Measurements from ENCODE around the gene CTNNA2.
A peak's percentile ranks its signal among the peaks of the same experiment; 100 is the strongest.

The CTNNA2 gene

GRCh38 chr2:79789811-79790210, 277.0 kb downstream of the CTNNA2 start:
- no peak for DNase-seq (ENCODE audit: low read depth)

- DNase-seq (ENCODE audit: low read depth), result no peak
Measured at GRCh38 chr2:79792090-79792489, 279.2 kb downstream of the CTNNA2 start.

DNA sequence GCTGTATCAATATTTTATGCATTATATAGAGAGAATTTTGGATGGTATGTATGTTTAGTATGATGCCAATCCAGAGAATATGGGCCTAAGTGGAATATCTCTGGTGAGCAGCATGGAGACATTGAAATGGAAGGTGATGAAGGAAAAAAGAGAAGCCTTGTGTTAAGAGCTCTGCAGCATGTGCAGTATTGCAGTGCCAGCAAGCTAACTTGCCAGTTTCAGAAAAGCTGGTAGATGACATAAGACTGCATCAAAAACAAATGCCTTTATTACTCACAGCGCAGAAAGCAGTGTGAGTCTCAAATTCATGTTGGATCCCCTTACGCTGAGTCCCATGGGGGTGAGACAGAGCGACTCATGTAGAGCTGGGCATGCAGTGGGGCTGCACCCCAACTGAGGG, 280.2 kb downstream of the CTNNA2 start:
- no peak for DNase-seq (ENCODE audit: low read depth)

- DNase-seq (ENCODE audit: low read depth), result no peak
Measured at GRCh38 chr2:79796641-79797040, 283.8 kb downstream of the CTNNA2 start.

- DNase-seq (ENCODE audit: low read depth), result no peak
Measured at GRCh38 chr2:79798776-79799175, 285.9 kb downstream of the CTNNA2 start.

- DNase-seq (ENCODE audit: low read depth), result no peak
Measured at GRCh38 chr2:79799729-79800128, 286.9 kb downstream of the CTNNA2 start.

DNA sequence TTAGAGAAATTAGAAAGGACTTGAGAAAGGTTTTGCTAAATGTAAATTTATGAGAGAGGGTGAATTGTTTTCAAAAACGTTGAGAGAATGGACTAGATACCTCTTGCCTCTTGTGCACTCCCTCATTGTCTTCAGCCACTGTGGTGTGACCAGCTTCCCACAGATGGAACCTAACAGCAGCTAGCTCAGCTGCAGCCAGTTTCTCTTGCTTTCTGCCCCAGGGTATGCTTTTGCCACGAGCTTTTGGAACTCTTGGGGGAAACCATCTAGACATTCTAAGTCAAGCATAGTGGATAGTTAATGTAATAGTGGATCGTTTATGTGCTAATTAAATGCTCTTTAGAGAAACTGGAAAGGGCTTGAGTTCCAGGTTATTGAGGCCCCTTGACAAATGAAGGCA, 288.2 kb downstream of the CTNNA2 start:
- DNase-seq (ENCODE audit: low read depth), result no peak

DNA sequence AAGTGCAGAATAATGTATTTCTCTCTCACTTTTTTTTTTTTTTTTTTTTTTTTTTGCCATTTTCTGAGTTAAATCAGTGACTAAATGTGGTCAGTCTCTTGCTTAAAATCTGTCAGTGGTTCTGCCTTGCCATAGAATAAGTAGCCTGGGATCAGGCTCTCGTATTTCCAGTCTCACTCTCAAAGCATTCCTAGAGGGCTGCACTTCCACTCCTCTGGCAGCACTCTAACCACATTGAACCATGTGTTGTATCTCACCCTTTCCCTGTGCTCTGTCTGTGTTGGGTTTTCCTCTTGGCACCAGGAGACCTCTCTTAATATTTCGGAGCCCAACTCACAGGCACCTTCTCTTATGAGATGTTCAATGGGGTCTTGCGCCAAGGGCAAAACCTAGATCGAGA, 304.4 kb downstream of the CTNNA2 start:
- DNase-seq (ENCODE audit: low read depth), result no peak

GRCh38 chr2:79820281-79820680, 307.4 kb downstream of the CTNNA2 start:
- no peak for DNase-seq (ENCODE audit: low read depth)

DNA sequence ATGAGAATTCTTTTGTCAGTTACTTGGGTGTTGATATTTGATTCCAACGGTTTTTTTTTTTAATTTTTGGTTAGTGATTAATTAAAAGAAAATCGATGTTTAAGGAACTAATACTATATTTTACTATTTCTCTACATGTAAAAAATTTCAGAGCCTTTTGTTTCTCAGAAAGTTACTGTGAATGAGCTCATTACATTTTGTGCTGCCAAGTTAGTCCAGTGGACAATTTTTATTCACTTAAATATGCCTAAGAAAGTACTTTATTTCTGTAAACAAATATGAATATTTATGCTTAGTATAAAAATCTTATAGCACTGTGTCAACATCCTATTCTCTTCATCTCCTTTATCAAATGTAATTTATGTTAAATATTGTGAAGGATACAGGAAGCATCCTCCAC, 309.3 kb downstream of the CTNNA2 start:
- DNase-seq (ENCODE audit: low read depth), result no peak

DNA sequence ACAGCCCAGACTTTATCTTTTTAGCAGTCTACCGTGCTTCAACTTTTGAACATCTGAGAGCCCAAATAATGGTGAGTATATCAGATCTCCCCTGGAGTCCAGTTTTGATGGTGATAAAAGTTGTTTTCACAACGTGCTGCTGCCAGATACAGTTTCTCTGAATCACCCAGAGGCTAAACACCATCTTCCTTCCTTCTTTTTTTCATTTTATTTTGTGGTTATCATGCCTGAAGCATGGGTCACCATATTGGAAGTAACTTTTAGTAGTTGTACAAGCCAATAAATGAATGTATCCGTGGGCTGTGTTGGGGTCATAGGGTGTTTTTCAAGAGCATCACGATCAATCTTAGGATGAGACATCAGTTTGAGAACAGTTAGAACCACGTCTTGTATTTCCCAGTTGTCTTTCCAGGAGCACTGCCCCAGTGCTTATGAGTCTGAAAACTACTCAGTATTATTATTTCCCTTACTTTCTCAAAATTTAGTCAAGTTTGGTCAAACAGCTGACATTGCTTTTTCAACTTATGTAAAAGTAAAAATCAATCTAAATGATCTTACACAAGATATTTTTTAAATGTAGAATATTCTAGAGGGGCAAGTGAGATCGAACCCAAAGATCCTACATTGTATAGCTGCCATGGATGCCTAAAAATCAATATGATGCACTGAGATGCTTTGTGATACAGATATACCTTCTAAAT, 311.4 kb downstream of the CTNNA2 start:
- no peak for DNase-seq (ENCODE audit: low read depth)

DNA sequence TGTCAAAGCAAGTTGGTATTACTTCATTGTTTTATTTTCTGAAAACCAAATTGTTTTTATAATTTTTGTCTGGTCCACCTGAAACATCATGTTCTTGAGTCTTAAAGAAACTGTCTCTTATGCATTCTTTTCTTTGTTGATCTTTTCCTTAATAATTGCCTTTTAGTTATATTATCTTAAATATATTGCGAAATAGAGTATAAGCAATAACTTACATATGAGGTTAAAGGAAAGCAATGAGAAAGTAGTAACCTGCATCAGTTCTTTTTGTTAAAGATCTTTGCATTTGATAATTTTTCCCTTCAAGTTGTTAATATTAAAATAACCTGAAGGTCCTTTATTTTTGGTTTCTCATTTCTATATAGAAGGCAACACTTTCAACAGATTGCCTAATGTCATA, 315.0 kb downstream of the CTNNA2 start:
- DNase-seq (ENCODE audit: low read depth), result no peak

GRCh38 chr2:79830501-79830900, 317.6 kb downstream of the CTNNA2 start:
- DNase-seq (ENCODE audit: low read depth), result no peak

- no peak for DNase-seq (ENCODE audit: low read depth)
Measured at GRCh38 chr2:79831961-79832360, 319.1 kb downstream of the CTNNA2 start.

GRCh38 chr2:79832511-79833234, 319.8 kb downstream of the CTNNA2 start:
- no peak for DNase-seq (ENCODE audit: low read depth)

DNA sequence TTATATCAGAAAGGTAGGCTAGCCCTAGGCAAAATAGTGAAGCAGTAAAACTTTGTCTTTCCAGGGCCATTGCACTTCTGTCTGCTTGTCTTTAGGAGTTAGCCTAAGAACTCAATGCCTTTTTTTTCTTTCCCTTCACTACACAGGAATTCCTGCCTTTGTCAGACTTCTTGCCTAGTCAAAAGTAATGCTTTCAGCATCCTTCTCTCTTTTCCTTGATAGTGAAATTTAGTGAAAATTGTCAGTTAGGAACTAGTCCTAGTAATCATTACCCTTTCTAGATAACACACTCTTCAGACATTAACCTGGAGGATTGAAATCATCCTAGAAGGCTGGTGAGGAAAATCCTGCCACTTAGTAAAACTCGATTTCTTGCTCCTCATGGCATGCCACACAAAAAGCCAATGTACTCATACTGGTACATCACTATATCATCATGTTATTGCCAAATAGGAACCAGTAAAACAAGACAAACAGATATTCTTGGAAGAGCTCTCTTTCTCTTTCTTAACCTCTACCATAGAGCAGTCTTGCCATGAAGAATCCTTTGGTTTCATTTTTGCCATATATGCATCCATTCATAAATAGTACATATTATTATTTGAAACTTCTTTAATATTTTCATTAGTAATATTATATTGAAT, 320.5 kb downstream of the CTNNA2 start:
- no peak for DNase-seq (ENCODE audit: low read depth)

DNA sequence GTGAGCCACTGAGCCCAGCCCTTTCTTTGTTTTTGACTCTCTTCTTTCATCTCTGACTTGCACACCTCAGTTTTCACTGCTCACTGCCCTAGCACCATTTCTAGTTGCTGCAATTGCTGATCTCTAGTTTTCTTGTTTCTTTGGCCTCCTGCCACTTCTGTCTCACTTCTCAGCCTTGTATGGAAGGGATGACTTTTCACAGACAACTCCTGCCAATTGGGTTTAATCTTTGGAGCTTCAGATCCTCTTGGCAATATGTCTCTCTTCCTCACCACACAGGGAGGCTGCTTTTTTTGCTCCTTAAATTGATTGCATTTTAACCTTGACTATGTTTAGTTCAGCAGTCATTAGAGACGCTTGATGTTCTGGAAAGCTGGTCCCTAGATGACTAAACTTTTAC, 323.1 kb downstream of the CTNNA2 start:
- no peak for DNase-seq (ENCODE audit: low read depth)

- DNase-seq (ENCODE audit: low read depth), result no peak
Measured at GRCh38 chr2:79844011-79844410, 331.2 kb downstream of the CTNNA2 start.

DNA sequence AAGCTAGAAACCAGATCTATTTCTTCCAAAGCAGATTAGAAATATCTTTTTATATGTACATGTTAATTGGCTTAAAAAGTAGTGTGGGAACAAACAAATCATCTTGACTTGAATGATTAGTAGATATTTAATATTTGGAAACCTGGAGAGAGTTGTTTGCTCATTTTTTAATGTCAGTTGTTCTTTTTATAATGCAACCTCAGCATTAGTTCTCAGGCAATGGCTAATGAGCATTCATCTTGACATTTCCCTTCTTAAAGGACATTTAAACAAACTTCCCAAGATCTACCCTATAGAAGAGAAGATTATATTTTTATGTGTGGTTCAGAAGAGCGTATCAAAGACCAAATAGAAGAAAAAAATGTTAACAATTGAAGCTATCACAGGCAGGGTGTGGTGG, 334.0 kb downstream of the CTNNA2 start:
- no peak for DNase-seq (ENCODE audit: low read depth)

DNA sequence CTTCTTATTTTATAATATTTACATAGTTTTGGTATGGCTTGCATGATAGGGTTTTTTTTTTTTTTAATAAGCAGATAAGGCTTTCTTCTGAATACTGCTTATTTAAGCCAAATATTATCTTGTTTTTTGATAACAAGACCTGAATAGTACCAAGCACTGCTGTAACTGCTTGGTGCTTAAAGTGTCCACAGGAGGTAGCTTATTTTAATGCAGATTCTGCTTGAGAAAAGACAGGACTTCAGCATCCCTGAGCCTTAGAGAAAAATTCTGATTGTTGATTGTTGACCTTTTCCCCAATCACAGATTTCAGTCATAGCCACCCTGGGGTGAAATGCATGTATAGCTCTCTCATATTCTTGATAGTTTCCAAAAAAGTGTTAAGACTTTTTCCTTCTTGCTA, 336.4 kb downstream of the CTNNA2 start:
- DNase-seq (ENCODE audit: low read depth), result no peak

GRCh38 chr2:79849949-79850348, 337.1 kb downstream of the CTNNA2 start:
- DNase-seq (ENCODE audit: low read depth), result no peak

DNA sequence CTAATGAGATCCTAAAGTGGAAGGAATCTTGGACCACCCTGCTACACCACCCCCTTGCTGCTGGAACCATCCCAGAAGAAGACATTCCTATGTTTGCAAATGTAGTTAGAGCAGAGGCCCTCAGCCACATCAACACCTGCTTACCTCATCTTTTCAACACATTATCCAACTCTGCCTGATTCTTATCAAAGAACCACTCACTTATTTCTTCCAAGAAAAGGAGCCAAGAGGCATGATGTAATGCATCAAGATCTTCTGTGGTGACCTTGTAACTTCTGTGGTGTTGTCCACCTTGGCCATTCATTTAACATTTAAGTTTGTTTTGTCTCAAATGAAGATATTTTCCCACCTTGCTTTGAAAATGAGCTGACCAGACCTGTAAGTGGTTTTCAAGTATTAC, 338.1 kb downstream of the CTNNA2 start:
- DNase-seq (ENCODE audit: low read depth), result no peak

DNA sequence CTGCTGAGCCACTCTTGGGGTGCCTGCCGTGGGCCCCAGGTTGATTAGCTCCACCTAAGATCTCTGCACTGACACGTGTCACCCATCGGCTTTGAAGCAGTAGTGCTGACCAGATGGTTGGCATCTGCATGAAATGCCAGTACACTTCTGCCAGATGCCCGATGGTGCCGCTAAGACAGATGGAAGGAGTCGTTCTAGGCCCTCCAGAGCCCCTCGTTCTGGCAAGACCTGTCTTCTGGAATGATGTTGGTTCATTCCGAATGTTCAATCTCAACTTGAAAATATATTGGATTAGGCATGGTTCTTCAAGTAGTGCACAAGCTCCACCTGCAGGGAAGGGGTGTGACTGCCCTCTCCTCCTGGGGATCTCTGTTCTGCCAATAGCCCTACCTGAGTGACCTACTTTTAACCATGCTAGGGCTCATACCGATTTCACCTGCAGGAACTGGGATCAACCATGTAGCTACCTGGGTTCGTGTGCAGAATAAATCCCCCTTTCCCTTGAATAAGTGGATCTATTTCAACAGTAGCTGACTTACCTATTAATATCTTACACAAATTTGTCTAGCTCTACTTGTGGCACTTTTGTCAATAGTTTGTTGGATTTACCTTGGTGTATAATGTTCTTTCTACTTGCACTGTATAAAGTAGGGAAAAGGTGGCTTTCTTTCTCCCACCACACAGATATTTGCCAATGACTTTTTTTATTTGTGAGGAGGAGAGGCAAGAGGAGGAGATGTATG, 342.6 kb downstream of the CTNNA2 start:
- peak; percentile 16 for DNase-seq (ENCODE audit: low read depth)
